Measurements from ENCODE around the gene SOX30. TPM values are rescaled to one million over a fixed set of nuclear protein-coding genes. Genes with fewer than 3 reads are reported as not detected.
A peak's percentile ranks its signal among the peaks of the same experiment; 100 is the strongest.
"Not testable (repeated sequence)": the region's sequence is repeated elsewhere in the genome, so short reads cannot be mapped to it uniquely, and the experiment has no call there.

Gene SOX30
- total RNA-seq, 1 donor from 2014 or later, result not detected

DNA sequence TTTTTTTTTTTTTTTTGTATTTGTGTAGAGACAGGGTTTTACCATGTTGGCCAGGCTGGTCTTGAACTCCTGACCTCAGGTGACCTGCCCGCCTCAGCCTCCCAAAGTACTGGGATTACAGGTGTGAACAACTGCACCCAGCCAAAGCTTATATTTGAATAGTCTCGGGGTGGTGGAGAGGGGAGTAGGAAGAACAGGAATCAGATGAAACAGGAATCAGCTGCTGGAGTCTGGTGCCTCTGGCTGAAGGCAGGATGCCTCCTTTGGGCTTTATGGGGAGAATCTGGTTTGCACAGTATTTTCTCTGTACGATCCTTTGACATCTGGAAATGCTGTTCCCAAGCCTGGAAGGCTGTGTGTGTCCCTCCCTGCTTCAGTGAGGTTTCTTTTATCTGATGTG is 30.0 kb upstream of the SOX30 start:
- Histone ChIP-seq H3K9me3 (no peaks in the 10 kb centered on the region), H3K36me3 (no peaks in the 10 kb centered on the region), H3K27ac (no peak overlapping the region), H3K27me3 (ENCODE audit: low read depth) (no peaks in the 10 kb centered on the region), H3K4me1 (no peaks in the 10 kb centered on the region), H3K4me3 (no peak overlapping the region)
- ATAC-seq (no peak), DNase-seq (no peak)
- no peak for TF ChIP-seq CTCF (IDR thresholded peaks at IDR 0.05)
- intact Hi-C loops (cut with DNase I), result no loop called here

DNA sequence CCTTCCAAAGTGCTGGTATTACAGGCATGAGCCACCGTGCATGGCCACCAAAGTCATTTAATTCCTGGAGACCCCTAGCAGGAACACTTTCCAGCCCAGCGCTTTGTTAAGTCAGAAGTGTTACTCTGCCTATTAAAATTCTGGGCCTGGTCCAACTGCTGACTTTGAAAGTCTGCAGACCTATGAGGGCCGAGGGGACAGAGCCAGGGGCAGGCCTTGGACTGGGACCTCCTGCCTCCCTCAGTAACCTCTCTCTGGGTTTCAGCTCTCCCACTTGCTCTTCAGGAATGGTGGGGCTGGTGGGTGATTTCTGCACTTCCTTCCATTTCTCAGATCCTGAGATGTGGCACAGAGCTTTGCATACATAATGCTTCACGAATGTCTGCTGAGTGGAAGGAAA is 28.8 kb upstream of the SOX30 start:
- no peak for TF ChIP-seq CTCF (IDR thresholded peaks at IDR 0.05)
- Histone ChIP-seq H3K27ac (no peak overlapping the region), H3K36me3 (no peaks in the 10 kb centered on the region), H3K4me1 (no peaks in the 10 kb centered on the region), H3K27me3 (ENCODE audit: low read depth) (no peaks in the 10 kb centered on the region), H3K9me3 (no peaks in the 10 kb centered on the region), H3K4me3 (no peak overlapping the region)
- no peak for ATAC-seq
- intact Hi-C loops (cut with DNase I), result no loop called here
- no peak for DNase-seq

DNA sequence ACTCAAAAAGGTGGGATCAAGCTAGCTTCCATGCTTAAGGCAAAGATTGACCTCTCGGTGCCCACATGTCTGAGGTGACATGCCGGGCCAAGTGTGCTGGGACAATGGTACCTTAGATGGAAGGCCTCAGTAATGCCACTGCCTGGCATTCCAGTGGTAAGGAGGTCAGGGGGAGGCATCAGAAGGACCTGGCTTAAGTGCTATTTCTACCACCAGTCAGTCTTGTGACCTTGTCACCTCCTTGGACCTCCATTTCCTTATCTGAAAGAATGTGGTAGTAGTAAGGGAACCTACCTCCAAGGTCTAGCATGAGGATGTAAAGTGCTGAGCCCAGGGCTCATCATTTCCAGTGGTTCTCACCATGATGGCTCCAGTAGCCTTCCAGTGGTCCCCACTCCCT is 28.0 kb upstream of the SOX30 start:
- intact Hi-C loops (cut with DNase I), result no loop called here
- Histone ChIP-seq H3K27ac (no peak overlapping the region), H3K36me3 (no peaks in the 10 kb centered on the region), H3K27me3 (ENCODE audit: low read depth) (no peaks in the 10 kb centered on the region), H3K9me3 (no peaks in the 10 kb centered on the region), H3K4me3 (no peak overlapping the region), H3K4me1 (no peaks in the 10 kb centered on the region)
- ATAC-seq (no peak), DNase-seq (no peak)
- no peak for TF ChIP-seq CTCF (IDR thresholded peaks at IDR 0.05)

- ATAC-seq, result no peak
- no peak for TF ChIP-seq CTCF (IDR thresholded peaks at IDR 0.05)
These were observed 27.6 kb upstream of the SOX30 start for GRCh38 chr5:157679801-157680200.

DNA sequence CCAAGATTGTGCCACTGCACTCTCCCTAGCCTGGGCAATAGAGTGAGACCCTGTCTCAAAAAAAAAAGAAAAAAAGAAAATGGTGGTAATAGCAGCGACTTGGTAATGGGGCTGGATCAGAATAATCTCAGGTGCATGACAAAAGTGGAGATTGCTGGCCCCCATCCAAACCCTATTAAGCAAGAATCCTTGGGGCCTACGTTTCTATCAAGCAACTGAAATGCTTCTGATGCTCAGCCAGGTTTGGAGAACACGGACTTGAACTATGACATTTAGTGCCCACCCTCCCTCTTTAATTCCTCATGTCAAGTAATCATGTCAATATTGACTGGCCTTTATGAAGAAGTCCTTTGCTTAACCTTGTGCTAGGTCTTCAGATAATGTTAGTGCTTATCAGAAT is 25.7 kb upstream of the SOX30 start:
- intact Hi-C loops (cut with DNase I), result no loop called here
- H3K9me3 ChIP-seq, result no peaks in the 10 kb centered on the region
- H3K27me3 ChIP-seq (ENCODE audit: low read depth), result no peaks in the 10 kb centered on the region
- no peaks in the 10 kb centered on the region for H3K36me3 ChIP-seq
- H3K4me1 ChIP-seq, result no peaks in the 10 kb centered on the region
- peak in 1 of 2 donors; percentile 44 for ATAC-seq
- no peak for TF ChIP-seq CTCF (IDR thresholded peaks at IDR 0.05)
- no peak for DNase-seq
- no peak overlapping the region for H3K4me3 ChIP-seq
- H3K27ac ChIP-seq, result no peak overlapping the region

More at GRCh38 chr5:157679801-157680200, 27.6 kb upstream of the SOX30 start:
- Histone ChIP-seq H3K9me3 (no peaks in the 10 kb centered on the region), H3K4me1 (no peaks in the 10 kb centered on the region), H3K27ac (no peak overlapping the region), H3K36me3 (no peaks in the 10 kb centered on the region), H3K27me3 (ENCODE audit: low read depth) (no peaks in the 10 kb centered on the region), H3K4me3 (no peak overlapping the region)
- intact Hi-C loops (cut with DNase I), result no loop called here
- no peak for DNase-seq

DNA sequence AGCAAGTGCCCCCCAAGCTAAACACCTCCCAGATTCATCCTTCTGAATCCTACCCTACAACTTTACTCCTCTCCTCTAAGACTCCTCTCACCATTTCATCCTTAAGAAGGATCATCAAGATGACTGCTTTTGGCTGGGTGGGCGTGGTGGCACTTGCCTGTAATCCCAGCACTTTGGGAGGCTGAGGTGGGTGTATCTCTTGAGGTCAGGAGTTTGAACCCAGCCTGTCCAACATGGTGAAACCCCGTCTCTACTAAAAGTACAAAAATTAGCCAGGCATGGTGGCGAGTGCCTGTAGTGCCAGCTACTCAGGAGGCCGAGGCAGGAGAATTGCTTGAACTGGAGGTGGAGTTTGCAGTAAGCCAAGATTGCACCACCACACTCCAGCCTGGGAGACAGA is 22.1 kb upstream of the SOX30 start:
- H3K4me1 ChIP-seq, result peaks cover 16% of the 10 kb centered on the region
- intact Hi-C loops (cut with DNase I); DNase-seq; H3K36me3 ChIP-seq; H3K9me3 ChIP-seq; H3K4me3 ChIP-seq; H3K27ac ChIP-seq; ATAC-seq: not testable (repeated sequence)
- H3K27me3 ChIP-seq (ENCODE audit: low read depth), result peaks cover 19% of the 10 kb centered on the region

All from lower lobe of right lung (tissue), 2 donors.